Psoas muscle (tissue), 8 donors: Measurements from ENCODE around the gene LINGO3. TPM values are rescaled to one million over a fixed set of nuclear protein-coding genes. Genes with fewer than 3 reads are reported as not detected.
"Not testable (repeated sequence)": the region's sequence is repeated elsewhere in the genome, so short reads cannot be mapped to it uniquely, and the experiment has no call there.

ENCODE experiments used
- ATAC-seq, 4 donors: fragments of 200-7000 bp; cut with Tn5 transposase; one replicate each; pipeline ENCODE4 v1.9.1; 2020; ENCODE audit warnings: moderate library complexity in 3 of 4, mild to moderate bottlenecking in 2 of 4
- DNase-seq, 2 donors: peaks; one replicate each; pipeline ENCODE4 v3.0.0-alpha.2; 2020
- H3K27ac ChIP-seq: fragments of 200-600 bp; one replicate; pipeline ENCODE4 v1.8.0; 2022
- H3K27me3 ChIP-seq, 3 donors: fragments of 200-600 bp in 1 of 3; one replicate each; pipeline versions ENCODE4 v1.6.1 to v1.8.0; 2013 to 2022; ENCODE audit warnings: low read length in 2 of 3, mild to moderate bottlenecking in 2 of 3, moderate library complexity in 1 of 3; ENCODE audit not compliant: insufficient read depth in 3 of 3
- H3K36me3 ChIP-seq, 2 donors: fragments of 200-600 bp in 1 of 2; one replicate each; pipeline versions ENCODE4 v1.6.1 to v1.8.0; 2013 to 2022; ENCODE audit warnings: low read depth in 1 of 2, mild to moderate bottlenecking in 1 of 2, moderate library complexity in 1 of 2; ENCODE audit not compliant: insufficient read depth in 1 of 2
- H3K4me1 ChIP-seq: fragments of 200-600 bp; one replicate; pipeline ENCODE4 v1.8.0; 2022
- H3K4me3 ChIP-seq: fragments of 200-600 bp; one replicate; pipeline ENCODE4 v1.8.0; 2022; ENCODE audit warnings: mild to moderate bottlenecking
- H3K9me3 ChIP-seq: fragments of 200-600 bp; one replicate; pipeline ENCODE4 v1.8.0; 2022
- CTCF ChIP-seq: fragments of 200-600 bp; IDR thresholded peaks from one replicate; pipeline ENCODE4 v1.8.0; 2022; ENCODE audit warnings: antibody characterized with exemption
- WGBS, 3 donors: extraction: QIAGEN DNeasy Blood & Tissue Kit; methylation state at CpG; one replicate each; pipeline versions ENCODE4 v1.1.6 to v1.1.7; 2013; 5-methylcytosine and 5-hydroxymethylcytosine counted together
- intact Hi-C, 2 donors: fragments of 100-400 bp; cut with DNase I; formaldehyde crosslinking; loops; one replicate each; pipeline versions ENCODE4 v1.11.0 to v1.14.2; 2022
- polyA plus RNA-seq, 3 donors: library from polyadenylated mRNA; stranded (reverse); fragments of 200-250 nt; gene quantifications; one replicate each; pipeline ENCODE4 v1.2.3, GENCODE V29; 2013
- total RNA-seq, 4 donors: library from RNA; stranded (reverse); fragmentation: NEBNext Ultra II Directional in 2 of 4; extraction: Animal tissue kit (Norgen Biotek cat#: 25700) in 2 of 4; gene quantifications; one replicate each; pipeline versions ENCODE4 v1.2.1 to v1.2.4, GENCODE V29; 2021 to 2023
- donor health status: healthy with polysubstance abuse.
- donor health status: DM: no; HTN: no; CAD: no; lungs with moderate emphysema.
- donor health status: Bipolar disorder and iron deficiency.
- donor health status: healthy.
- donor health status: DM: yes; HTN: yes; CAD: no.
- donor health status: DM: no; HTN: no; CAD: no.
- donor health status: DM: no; HTN: no; CAD: no.
- donor health status: DM: yes; HTN: yes; CAD: no.

The LINGO3 gene
- total and polyA plus RNA-seq, 7 donors: 0.04 TPM; not detected in 6

GRCh38 chr19:2282062-2282861, 25.7 kb downstream of the LINGO3 start, which contains the start of gene PEAK3:
Gene PEAK3 (minus strand): TSS chr19:2282175. CDS start chr19:2280931, 1,244 bp downstream.
- peak; percentile 70 to 85 for DNase-seq
- peak; percentile 30 to 61 (median 41) for ATAC-seq
- Histone ChIP-seq H3K27me3 (no peaks in the 10 kb centered on the region), H3K4me1 (no peaks in the 10 kb centered on the region), H3K27ac (no peak within 1 kb of the TSS), H3K9me3 (no peaks in the 10 kb centered on the region), H3K4me3 (peak within 1 kb of the TSS; percentile 46), H3K36me3 (no peaks in the 10 kb centered on the region)
- TF ChIP-seq CTCF: no peak
- intact Hi-C loops: no loop called here
- 19 to 27% (median 23%) methylated on average over 34 to 41 of the region's 41 CpGs for WGBS, 3 donors

GRCh38 chr19:2281265-2282061, 26.5 kb downstream of the LINGO3 start:
- H3K27ac ChIP-seq, DNase-seq, intact Hi-C loops, H3K4me1 ChIP-seq, H3K9me3 ChIP-seq, H3K36me3 ChIP-seq, H3K27me3 ChIP-seq: not testable (repeated sequence)
- ATAC-seq: peak in 2 of 4 donors; percentile 3 to 20
- peak overlapping the region; percentile 46 for H3K4me3 ChIP-seq
- 30 to 49% (median 41%) methylated on average over 13 to 16 of the region's 16 CpGs for WGBS, 3 donors

GRCh38 chr19:2280633-2281264, 27.2 kb downstream of the LINGO3 start:
- no peak for TF ChIP-seq CTCF
- Histone ChIP-seq H3K36me3 (peaks cover 0 to 6% of the 10 kb centered on the region in 2 donors), H3K9me3 (no peaks in the 10 kb centered on the region), H3K27ac (no peak overlapping the region), H3K4me3 (no peak overlapping the region), H3K4me1 (peaks cover 5% of the 10 kb centered on the region), H3K27me3 (no peaks in the 10 kb centered on the region)
- no peak for DNase-seq
- no peak for ATAC-seq
- intact Hi-C loops: no loop called here
- 70 to 76% (median 71%) methylated on average over 22 to 26 of the region's 26 CpGs for WGBS, 3 donors

GRCh38 chr19:2278459-2279158, 29.3 kb downstream of the LINGO3 start:
- H3K9me3 ChIP-seq: no peaks in the 10 kb centered on the region
- no peak for TF ChIP-seq CTCF
- no peak overlapping the region for H3K4me3 ChIP-seq
- no peak for DNase-seq
- no peak for ATAC-seq
- WGBS, 3 donors: 86 to 87% (median 86%) methylated on average over 33 of the region's 33 CpGs
- no peak overlapping the region for H3K27ac ChIP-seq
- H3K27me3 ChIP-seq: no peaks in the 10 kb centered on the region
- intact Hi-C loops: loop anchor here in 1 of 2 donors (5.0 to 10.0 kb wide), 3 partner anchors 39 to 124 kb away; partner anchors contain the start of gene AP3D1
- H3K4me1 ChIP-seq: peaks cover 22% of the 10 kb centered on the region
- peaks cover 0 to 6% of the 10 kb centered on the region in 2 donors for H3K36me3 ChIP-seq
